ENCODE measurements around the gene NFIX.

NFIX gene

GRCh38 chr19:13045812-13046211 lies 50.5 kb downstream of the NFIX start:
- in situ Hi-C loops (cut with HindIII; ENCODE audit: low sequenced_read_pairs), result no loop called here

GRCh38 chr19:13047374-13047773 lies 52.1 kb downstream of the NFIX start:
- H3K4me3 ChIP-seq (ENCODE audit: low read depth, low read length), result no peak overlapping the region
- DNase-seq (ENCODE audit: low read depth, low spot score), result no peak
- TF ChIP-seq, protein P1, sequence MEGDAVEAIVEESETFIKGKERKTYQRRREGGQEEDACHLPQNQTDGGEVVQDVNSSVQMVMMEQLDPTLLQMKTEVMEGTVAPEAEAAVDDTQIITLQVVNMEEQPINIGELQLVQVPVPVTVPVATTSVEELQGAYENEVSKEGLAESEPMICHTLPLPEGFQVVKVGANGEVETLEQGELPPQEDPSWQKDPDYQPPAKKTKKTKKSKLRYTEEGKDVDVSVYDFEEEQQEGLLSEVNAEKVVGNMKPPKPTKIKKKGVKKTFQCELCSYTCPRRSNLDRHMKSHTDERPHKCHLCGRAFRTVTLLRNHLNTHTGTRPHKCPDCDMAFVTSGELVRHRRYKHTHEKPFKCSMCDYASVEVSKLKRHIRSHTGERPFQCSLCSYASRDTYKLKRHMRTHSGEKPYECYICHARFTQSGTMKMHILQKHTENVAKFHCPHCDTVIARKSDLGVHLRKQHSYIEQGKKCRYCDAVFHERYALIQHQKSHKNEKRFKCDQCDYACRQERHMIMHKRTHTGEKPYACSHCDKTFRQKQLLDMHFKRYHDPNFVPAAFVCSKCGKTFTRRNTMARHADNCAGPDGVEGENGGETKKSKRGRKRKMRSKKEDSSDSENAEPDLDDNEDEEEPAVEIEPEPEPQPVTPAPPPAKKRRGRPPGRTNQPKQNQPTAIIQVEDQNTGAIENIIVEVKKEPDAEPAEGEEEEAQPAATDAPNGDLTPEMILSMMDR (IDR thresholded peaks at IDR 0.05; ENCODE audit: low read depth, low read length), result no peak
- in situ Hi-C loops (cut with HindIII; ENCODE audit: low sequenced_read_pairs), result no loop called here

More at GRCh38 chr19:13045812-13046211, 50.5 kb downstream of the NFIX start:
- TF ChIP-seq, protein P1 (IDR thresholded peaks at IDR 0.05; ENCODE audit: low read depth, low read length), result no peak
- DNase-seq (ENCODE audit: low read depth, low spot score), result no peak
- H3K4me3 ChIP-seq (ENCODE audit: low read depth, low read length), result no peak overlapping the region

GRCh38 chr19:13050274-13050673 lies 55.0 kb downstream of the NFIX start:
- in situ Hi-C loops (cut with HindIII; ENCODE audit: low sequenced_read_pairs), result no loop called here
- TF ChIP-seq, protein P1 (IDR thresholded peaks at IDR 0.05; ENCODE audit: low read depth, low read length), result no peak
- no peak for DNase-seq (ENCODE audit: low read depth, low spot score)
- no peak overlapping the region for H3K4me3 ChIP-seq (ENCODE audit: low read depth, low read length)

DNA sequence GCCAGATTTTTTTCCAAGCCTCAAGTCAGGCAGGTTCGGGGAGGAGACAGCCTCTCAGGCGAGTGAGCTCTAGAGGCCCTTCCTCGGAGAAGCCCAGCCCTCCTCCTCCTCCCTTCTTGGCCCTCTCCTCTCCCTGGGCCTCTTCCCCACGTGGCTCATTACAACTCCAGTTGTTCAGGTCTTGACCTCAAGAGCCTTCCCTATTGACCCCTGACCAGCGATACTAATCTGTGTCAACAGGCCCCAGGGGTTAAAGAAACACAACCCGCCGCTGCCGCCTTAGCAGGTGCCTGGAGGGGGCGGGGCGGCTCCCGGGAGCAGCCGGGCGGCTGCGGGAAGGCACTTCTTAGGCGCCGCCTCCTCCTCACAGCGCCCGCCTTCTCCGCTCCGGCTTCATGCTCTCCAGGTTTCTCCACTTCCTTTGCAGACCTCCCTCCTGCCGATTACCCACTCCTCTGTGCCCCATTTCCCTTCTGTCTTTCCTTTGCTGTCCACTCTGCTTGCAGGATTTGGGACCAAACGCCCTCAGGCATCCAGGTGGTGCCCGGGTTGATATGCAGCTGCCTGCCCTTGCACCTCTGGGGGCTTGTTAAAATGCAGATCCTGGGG lies 56.4 kb downstream of the NFIX start:
- in situ Hi-C loops (cut with HindIII; ENCODE audit: low sequenced_read_pairs), result no loop called here
- DNase-seq (ENCODE audit: low read depth, low spot score), result peak; percentile 62
- TF ChIP-seq, protein P1 (IDR thresholded peaks at IDR 0.05; ENCODE audit: low read depth, low read length), result no peak
- H3K4me3 ChIP-seq (ENCODE audit: low read depth, low read length), result no peak overlapping the region

- DNase-seq (ENCODE audit: low read depth, low spot score), result no peak
- H3K4me3 ChIP-seq (ENCODE audit: low read depth, low read length), result no peak overlapping the region
- TF ChIP-seq, protein P1 (IDR thresholded peaks at IDR 0.05; ENCODE audit: low read depth, low read length), result no peak
- in situ Hi-C loops (cut with HindIII; ENCODE audit: low sequenced_read_pairs), result no loop called here
Measured at GRCh38 chr19:13052447-13053175, 57.3 kb downstream of the NFIX start.

- in situ Hi-C loops (cut with HindIII; ENCODE audit: low sequenced_read_pairs), result no loop called here
- TF ChIP-seq, protein P1 (IDR thresholded peaks at IDR 0.05; ENCODE audit: low read depth, low read length), result no peak
- no peak overlapping the region for H3K4me3 ChIP-seq (ENCODE audit: low read depth, low read length)
- no peak for DNase-seq (ENCODE audit: low read depth, low spot score)
Measured at GRCh38 chr19:13053238-13053637, 58.0 kb downstream of the NFIX start.

Data from astrocyte of the spinal cord (primary cell).